SK-N-SH (cell line): ENCODE results near the gene LRIG1.

Source experiments
- EZH2phosphoT487 ChIP-seq: fragments of 200-600 bp; sonication (generic); IDR thresholded peaks from 2 replicates; pipeline ENCODE4 v1.6.1; 2017; ENCODE audit warnings: low read depth, mixed run types, mild to moderate bottlenecking, antibody characterized with exemption, moderate library complexity, borderline replicate concordance
- GABPA ChIP-seq: IDR thresholded peaks from 2 replicates; pipeline ENCODE4 v1.4.0; 2012; ENCODE audit warnings: low read depth, mild to moderate bottlenecking
- JUND ChIP-seq: IDR thresholded peaks from 2 replicates; pipeline ENCODE4 v1.4.0; 2012
- MXI1 ChIP-seq: IDR thresholded peaks from 2 replicates; pipeline ENCODE4 v1.6.1; 2012; ENCODE audit warnings: mild to moderate bottlenecking, low read depth, low read length, improper control_type of control experiment
- NFIC ChIP-seq: IDR thresholded peaks from 2 replicates; pipeline ENCODE4 v1.4.0; 2012; ENCODE audit warnings: borderline replicate concordance
- POLR2AphosphoS5 ChIP-seq: IDR thresholded peaks from 2 replicates; pipeline ENCODE4 v1.6.1; 2012; ENCODE audit warnings: low read depth, low read length
- RCOR1 ChIP-seq: fragments of 150-350 bp; IDR thresholded peaks from 2 replicates; pipeline ENCODE4 v1.6.1; 2017; ENCODE audit warnings: antibody characterized with exemption, low read length
- RFX5 ChIP-seq: IDR thresholded peaks from 2 replicates; pipeline ENCODE4 v1.6.1; 2012; ENCODE audit warnings: mild to moderate bottlenecking, improper control_type of control experiment, low read length
- SIN3A ChIP-seq: IDR thresholded peaks from 2 replicates; pipeline ENCODE4 v1.6.1; 2012; ENCODE audit warnings: low read depth, mild to moderate bottlenecking, low read length, moderate library complexity, borderline replicate concordance
- SMC3 ChIP-seq: IDR thresholded peaks from 2 replicates; pipeline ENCODE4 v1.6.1; 2012; ENCODE audit warnings: low read depth, low read length, improper control_type of control experiment
- TAF1 ChIP-seq: IDR thresholded peaks from 2 replicates; pipeline ENCODE4 v1.6.1; 2012; ENCODE audit warnings: low read depth, mild to moderate bottlenecking, low read length, moderate library complexity, borderline replicate concordance
- TF ChIP-seq, protein P1 (sequence below): fragments of 200-600 bp; sonication (generic); IDR thresholded peaks from 2 replicates; pipeline ENCODE4 v1.6.1; 2017; ENCODE audit warnings: antibody characterized with exemption, mild to moderate bottlenecking, moderate library complexity
- TF ChIP-seq, protein P2 (sequence below): fragments of 150-350 bp; IDR thresholded peaks from 2 replicates; pipeline ENCODE4 v1.6.1; 2017; ENCODE audit warnings: antibody characterized with exemption, low read length, low read depth, borderline replicate concordance
- TF ChIP-seq, protein P3 (sequence below): fragments of 150-350 bp; IDR thresholded peaks from 2 replicates; pipeline ENCODE4 v1.6.1; 2016; ENCODE audit warnings: mild to moderate bottlenecking, low read depth, low read length

DNA sequence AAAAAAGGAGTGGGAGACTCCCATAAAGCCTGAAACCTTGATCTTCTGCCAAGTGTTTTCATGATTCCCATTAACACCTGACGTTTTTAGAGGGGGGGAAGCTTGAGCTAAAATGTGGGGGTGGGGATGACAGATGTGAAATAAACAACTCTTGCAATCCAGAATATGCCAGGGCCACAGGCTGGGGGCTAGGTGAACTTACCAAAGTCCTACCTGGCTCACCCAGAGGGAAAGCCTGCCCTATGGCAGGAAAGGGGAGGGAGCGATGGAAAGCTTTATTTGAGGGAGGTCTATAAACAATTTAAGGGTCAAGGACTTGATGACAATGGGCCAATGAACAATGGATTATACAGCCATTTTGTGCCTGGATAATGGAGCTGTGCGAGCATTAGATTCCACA is 108.3 kb downstream of the LRIG1 start:
- TF ChIP-seq POLR2AphosphoS5 (no peak), JUND (no peak), RFX5 (no peak), MXI1 (no peak), TAF1 (no peak), EZH2phosphoT487 (no peak), RCOR1 (no peak), SMC3 (no peak), GABPA (no peak), NFIC (no peak), SIN3A (no peak)
- TF ChIP-seq, protein P1, sequence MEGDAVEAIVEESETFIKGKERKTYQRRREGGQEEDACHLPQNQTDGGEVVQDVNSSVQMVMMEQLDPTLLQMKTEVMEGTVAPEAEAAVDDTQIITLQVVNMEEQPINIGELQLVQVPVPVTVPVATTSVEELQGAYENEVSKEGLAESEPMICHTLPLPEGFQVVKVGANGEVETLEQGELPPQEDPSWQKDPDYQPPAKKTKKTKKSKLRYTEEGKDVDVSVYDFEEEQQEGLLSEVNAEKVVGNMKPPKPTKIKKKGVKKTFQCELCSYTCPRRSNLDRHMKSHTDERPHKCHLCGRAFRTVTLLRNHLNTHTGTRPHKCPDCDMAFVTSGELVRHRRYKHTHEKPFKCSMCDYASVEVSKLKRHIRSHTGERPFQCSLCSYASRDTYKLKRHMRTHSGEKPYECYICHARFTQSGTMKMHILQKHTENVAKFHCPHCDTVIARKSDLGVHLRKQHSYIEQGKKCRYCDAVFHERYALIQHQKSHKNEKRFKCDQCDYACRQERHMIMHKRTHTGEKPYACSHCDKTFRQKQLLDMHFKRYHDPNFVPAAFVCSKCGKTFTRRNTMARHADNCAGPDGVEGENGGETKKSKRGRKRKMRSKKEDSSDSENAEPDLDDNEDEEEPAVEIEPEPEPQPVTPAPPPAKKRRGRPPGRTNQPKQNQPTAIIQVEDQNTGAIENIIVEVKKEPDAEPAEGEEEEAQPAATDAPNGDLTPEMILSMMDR, result no peak
- TF ChIP-seq, protein P2, sequence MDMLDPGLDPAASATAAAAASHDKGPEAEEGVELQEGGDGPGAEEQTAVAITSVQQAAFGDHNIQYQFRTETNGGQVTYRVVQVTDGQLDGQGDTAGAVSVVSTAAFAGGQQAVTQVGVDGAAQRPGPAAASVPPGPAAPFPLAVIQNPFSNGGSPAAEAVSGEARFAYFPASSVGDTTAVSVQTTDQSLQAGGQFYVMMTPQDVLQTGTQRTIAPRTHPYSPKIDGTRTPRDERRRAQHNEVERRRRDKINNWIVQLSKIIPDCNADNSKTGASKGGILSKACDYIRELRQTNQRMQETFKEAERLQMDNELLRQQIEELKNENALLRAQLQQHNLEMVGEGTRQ, result no peak
- TF ChIP-seq, protein P3, sequence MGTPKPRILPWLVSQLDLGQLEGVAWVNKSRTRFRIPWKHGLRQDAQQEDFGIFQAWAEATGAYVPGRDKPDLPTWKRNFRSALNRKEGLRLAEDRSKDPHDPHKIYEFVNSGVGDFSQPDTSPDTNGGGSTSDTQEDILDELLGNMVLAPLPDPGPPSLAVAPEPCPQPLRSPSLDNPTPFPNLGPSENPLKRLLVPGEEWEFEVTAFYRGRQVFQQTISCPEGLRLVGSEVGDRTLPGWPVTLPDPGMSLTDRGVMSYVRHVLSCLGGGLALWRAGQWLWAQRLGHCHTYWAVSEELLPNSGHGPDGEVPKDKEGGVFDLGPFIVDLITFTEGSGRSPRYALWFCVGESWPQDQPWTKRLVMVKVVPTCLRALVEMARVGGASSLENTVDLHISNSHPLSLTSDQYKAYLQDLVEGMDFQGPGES, result no peak
